ENCODE results near the gene TANC2. TPM values are rescaled to one million over a fixed set of nuclear protein-coding genes. Genes with fewer than 3 reads are reported as not detected.

The TANC2 gene
- total and polyA plus RNA-seq, 8 donors = 1.1 to 99.1 (median 9.3) TPM

DNA sequence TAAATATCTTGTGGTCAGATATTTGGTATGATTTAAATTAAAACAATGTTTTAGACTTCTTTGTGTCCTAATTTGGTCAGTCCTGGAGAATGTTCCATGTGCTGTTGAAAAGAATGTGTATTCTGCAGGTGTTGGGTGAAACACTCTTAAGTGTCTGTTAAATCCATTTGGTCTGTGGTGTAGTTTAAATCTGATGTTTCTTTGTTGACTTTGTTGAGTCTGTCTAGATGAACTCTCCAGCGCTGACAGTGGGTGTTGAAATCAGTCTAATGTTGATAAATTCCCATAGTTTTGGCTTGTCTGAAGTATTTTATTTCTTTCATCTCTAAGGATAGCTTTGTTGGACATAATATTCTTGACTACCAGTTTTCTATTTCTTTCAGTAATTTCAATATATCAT lies 18.8 kb downstream of the TANC2 start:
- H3K36me3 ChIP-seq = no peaks in the 10 kb centered on the region
- no peak for TF ChIP-seq POLR2AphosphoS5 (IDR thresholded peaks at IDR 0.05)
- no peak for TF ChIP-seq CTCF (IDR thresholded peaks at IDR 0.05)
- no peak for TF ChIP-seq POLR2A (IDR thresholded peaks at IDR 0.05)
- TF ChIP-seq EP300 (IDR thresholded peaks at IDR 0.05) = no peak
- no peaks in the 10 kb centered on the region for H3K27me3 ChIP-seq
- H3K27ac ChIP-seq = no peak overlapping the region
- intact Hi-C loops (cut with DNase I; ENCODE audit: low total_unique reads) = no loop called here
- DNase-seq = no peak
- H3K4me1 ChIP-seq = peaks cover 0 to 14% (median 0%) of the 10 kb centered on the region in 4 donors
- WGBS, 5 donors = 89 to 97% (median 96%) methylated on average over 1 of the region's 1 CpG
- H3K4me3 ChIP-seq = no peak overlapping the region
- peaks cover 0 to 12% (median 3%) of the 10 kb centered on the region in 4 donors for H3K9me3 ChIP-seq

DNA sequence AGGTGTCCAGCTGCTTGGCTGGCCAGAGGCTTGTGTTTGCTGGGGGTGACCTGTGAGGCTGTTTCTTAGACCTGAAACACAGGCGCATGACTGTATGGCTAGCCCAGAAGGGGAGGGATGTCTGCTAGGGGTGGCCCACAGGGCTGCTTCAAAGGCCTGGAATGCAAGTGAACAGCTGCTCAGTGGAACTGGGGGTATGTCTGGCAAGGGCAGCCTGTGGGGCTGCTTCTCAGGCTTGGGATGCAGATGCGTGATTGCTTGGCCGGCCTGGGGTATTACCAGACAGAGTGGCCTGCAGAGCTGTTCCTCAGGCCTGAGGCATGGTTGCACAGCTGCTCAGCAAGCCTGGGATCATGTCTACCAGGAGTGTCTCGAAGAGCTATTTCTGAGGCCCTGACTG lies 20.5 kb downstream of the TANC2 start:
- H3K36me3 ChIP-seq = no peaks in the 10 kb centered on the region
- WGBS, 5 donors = 85 to 99% (median 92%) methylated on average over 4 of the region's 4 CpGs
- H3K9me3 ChIP-seq = peaks cover 0 to 12% (median 3%) of the 10 kb centered on the region in 4 donors
- H3K27ac ChIP-seq = no peak overlapping the region
- intact Hi-C loops (cut with DNase I; ENCODE audit: low total_unique reads) = no loop called here
- no peaks in the 10 kb centered on the region for H3K27me3 ChIP-seq
- peaks cover 0 to 6% (median 0%) of the 10 kb centered on the region in 4 donors for H3K4me1 ChIP-seq
- DNase-seq = no peak
- no peak overlapping the region for H3K4me3 ChIP-seq
- TF ChIP-seq POLR2AphosphoS5 (IDR thresholded peaks at IDR 0.05) = no peak
- TF ChIP-seq CTCF (IDR thresholded peaks at IDR 0.05) = no peak
- TF ChIP-seq EP300 (IDR thresholded peaks at IDR 0.05) = no peak
- no peak for TF ChIP-seq POLR2A (IDR thresholded peaks at IDR 0.05)

- H3K27me3 ChIP-seq = no peaks in the 10 kb centered on the region
- DNase-seq = no peak
- peaks cover 0 to 12% (median 3%) of the 10 kb centered on the region in 4 donors for H3K9me3 ChIP-seq
- TF ChIP-seq CTCF (IDR thresholded peaks at IDR 0.05) (no peak), POLR2A (IDR thresholded peaks at IDR 0.05) (no peak), POLR2AphosphoS5 (IDR thresholded peaks at IDR 0.05) (no peak), EP300 (IDR thresholded peaks at IDR 0.05) (no peak)
- WGBS, 5 donors = 81 to 96% (median 91%) methylated on average over 7 of the region's 7 CpGs
- H3K27ac ChIP-seq = no peak overlapping the region
- peaks cover 0 to under 1% (median 0%) of the 10 kb centered on the region in 4 donors for H3K4me1 ChIP-seq
- no peak overlapping the region for H3K4me3 ChIP-seq
- intact Hi-C loops (cut with DNase I; ENCODE audit: low total_unique reads) = no loop called here
- no peaks in the 10 kb centered on the region for H3K36me3 ChIP-seq
These were observed 21.1 kb downstream of the TANC2 start for GRCh38 chr17:62987136-62987535.

GRCh38 chr17:62989501-62989900 lies 23.5 kb downstream of the TANC2 start:
- TF ChIP-seq POLR2AphosphoS5 (IDR thresholded peaks at IDR 0.05) (no peak), POLR2A (IDR thresholded peaks at IDR 0.05) (no peak), CTCF (IDR thresholded peaks at IDR 0.05) (no peak), EP300 (IDR thresholded peaks at IDR 0.05) (no peak)
- Histone ChIP-seq H3K27ac (no peak overlapping the region), H3K27me3 (no peaks in the 10 kb centered on the region), H3K4me3 (no peak overlapping the region), H3K4me1 (no peaks in the 10 kb centered on the region), H3K9me3 (no peaks in the 10 kb centered on the region), H3K36me3 (no peaks in the 10 kb centered on the region)
- intact Hi-C loops (cut with DNase I; ENCODE audit: low total_unique reads) = no loop called here
- DNase-seq = no peak
- 86 to 95% (median 89%) methylated on average over 5 of the region's 5 CpGs for WGBS, 5 donors
